Measurements from ENCODE around the gene MTFR1L.

MTFR1L gene

GRCh38 chr1:25819491-25820246, at the start of gene MTFR1L:
TSS of gene MTFR1L (plus strand) at chr1:25819954. CDS start at chr1:25823105, 3,151 bp downstream.
- no peak for DNase-seq

GRCh38 chr1:25770541-25771220, 49.1 kb upstream of the MTFR1L start:
- DNase-seq: no peak

- no peak for DNase-seq
These were observed 48.3 kb upstream of the MTFR1L start for GRCh38 chr1:25771221-25772114.

GRCh38 chr1:25772164-25772563, 47.6 kb upstream of the MTFR1L start:
- DNase-seq: no peak

GRCh38 chr1:25772692-25773245, 47.0 kb upstream of the MTFR1L start:
- DNase-seq: no peak

GRCh38 chr1:25773441-25774125, 46.2 kb upstream of the MTFR1L start:
- DNase-seq: no peak

GRCh38 chr1:25774206-25774803, 45.4 kb upstream of the MTFR1L start:
- no peak for DNase-seq

GRCh38 chr1:25774921-25775771, 44.6 kb upstream of the MTFR1L start:
- DNase-seq: peak; percentile 32

GRCh38 chr1:25779388-25779787, 40.4 kb upstream of the MTFR1L start:
- no peak for DNase-seq

- DNase-seq: no peak
These were observed 39.9 kb upstream of the MTFR1L start for GRCh38 chr1:25779894-25780293.

- DNase-seq: no peak
These were observed 39.2 kb upstream of the MTFR1L start for GRCh38 chr1:25780318-25781129.

GRCh38 chr1:25781130-25781433, 38.7 kb upstream of the MTFR1L start:
- no peak for DNase-seq

- DNase-seq: no peak
These were observed 37.0 kb upstream of the MTFR1L start for GRCh38 chr1:25782608-25783201.

- DNase-seq: no peak
These were observed 35.1 kb upstream of the MTFR1L start for GRCh38 chr1:25784575-25785051.

GRCh38 chr1:25785333-25786067, 34.3 kb upstream of the MTFR1L start:
- DNase-seq: no peak

- no peak for DNase-seq
These were observed 32.6 kb upstream of the MTFR1L start for GRCh38 chr1:25786887-25787759.

- no peak for DNase-seq
These were observed 32.0 kb upstream of the MTFR1L start for GRCh38 chr1:25787760-25788166.

GRCh38 chr1:25790472-25790871, 29.3 kb upstream of the MTFR1L start:
- DNase-seq: no peak
